ENCODE measurements around the gene CHKA.

The CHKA gene

GRCh38 chr11:68006606-68007166 lies 114.5 kb downstream of the CHKA start:
- no peak for DNase-seq (ENCODE audit: low read depth)
- no peak overlapping the region for H3K4me3 ChIP-seq (replicated peaks; ENCODE audit: low read depth, low read length)
- no peak for TF ChIP-seq CTCF (IDR thresholded peaks at IDR 0.05; ENCODE audit: low read length, missing control alignments)

GRCh38 chr11:68004551-68005335 lies 116.4 kb downstream of the CHKA start:
- peak overlapping the region; percentile 57 for H3K4me3 ChIP-seq (replicated peaks; ENCODE audit: low read depth, low read length)
- DNase-seq (ENCODE audit: low read depth): no peak
- no peak for TF ChIP-seq CTCF (IDR thresholded peaks at IDR 0.05; ENCODE audit: low read length, missing control alignments)

GRCh38 chr11:68003846-68004550 lies 117.2 kb downstream of the CHKA start, which contains the start of gene UNC93B1:
Gene UNC93B1 (minus strand): TSS chr11:68004097. CDS start chr11:68004043, 54 bp downstream.
- H3K4me3 ChIP-seq (replicated peaks; ENCODE audit: low read depth, low read length): peak within 1 kb of the TSS; percentile 57
- peak; percentile 75 for DNase-seq (ENCODE audit: low read depth)
- TF ChIP-seq CTCF (IDR thresholded peaks at IDR 0.05; ENCODE audit: low read length, missing control alignments): no peak

GRCh38 chr11:68002938-68003845 lies 118.0 kb downstream of the CHKA start:
- no peak for TF ChIP-seq CTCF (IDR thresholded peaks at IDR 0.05; ENCODE audit: low read length, missing control alignments)
- DNase-seq (ENCODE audit: low read depth): no peak
- peak overlapping the region; percentile 57 for H3K4me3 ChIP-seq (replicated peaks; ENCODE audit: low read depth, low read length)

Data from fibroblast of pulmonary artery (primary cell).